ENCODE measurements around the gene ENKUR.
"Not testable (repeated sequence)": the region's sequence is repeated elsewhere in the genome, so short reads cannot be mapped to it uniquely, and the experiment has no call there.

ENKUR gene

GRCh38 chr10:25018703-25019102 is 2.7 kb upstream of the ENKUR start:
- DNase-seq, result no peak

GRCh38 chr10:25017661-25018060 is 1.7 kb upstream of the ENKUR start:
- DNase-seq, result no peak

GRCh38 chr10:25017154-25017590 is 1.2 kb upstream of the ENKUR start:
- peak; percentile 33 for DNase-seq

GRCh38 chr10:25016376-25017153 is 607 bp upstream of the ENKUR start, which contains the start of gene THNSL1:
Gene THNSL1 (plus strand): TSS chr10:25016612. CDS start chr10:25023224, 6,612 bp downstream.
- DNase-seq, result peak; percentile 97

- DNase-seq, result no peak
Measured at GRCh38 chr10:25014579-25014978, 1.4 kb downstream of the ENKUR start.

GRCh38 chr10:25011591-25011990 is 4.4 kb downstream of the ENKUR start:
- not testable (repeated sequence) for DNase-seq

- DNase-seq, result no peak
Measured at GRCh38 chr10:24998044-24998443, 17.9 kb downstream of the ENKUR start.

- no peak for DNase-seq
Measured at GRCh38 chr10:24995072-24995471, 20.9 kb downstream of the ENKUR start.

- no peak for DNase-seq
Measured at GRCh38 chr10:24993237-24993958, 22.6 kb downstream of the ENKUR start.

- DNase-seq, result no peak
Measured at GRCh38 chr10:24992512-24993133, 23.3 kb downstream of the ENKUR start.

GRCh38 chr10:24991298-24991697 is 24.7 kb downstream of the ENKUR start:
- no peak for DNase-seq

- no peak for DNase-seq
Measured at GRCh38 chr10:24989867-24990266, 26.1 kb downstream of the ENKUR start.

GRCh38 chr10:24988831-24989640 is 26.9 kb downstream of the ENKUR start:
- DNase-seq, result no peak

GRCh38 chr10:24984906-24985305 is 31.1 kb downstream of the ENKUR start:
- DNase-seq, result no peak

GRCh38 chr10:24983946-24984345 is 32.0 kb downstream of the ENKUR start:
- no peak for DNase-seq

- DNase-seq, result no peak
Measured at GRCh38 chr10:24983130-24983529, 32.8 kb downstream of the ENKUR start.

GRCh38 chr10:24982319-24983112 is 33.4 kb downstream of the ENKUR start:
- no peak for DNase-seq

- DNase-seq, result no peak
Measured at GRCh38 chr10:24981161-24981710, 34.7 kb downstream of the ENKUR start.

- DNase-seq, result no peak
Measured at GRCh38 chr10:24979685-24980084, 36.3 kb downstream of the ENKUR start.

- no peak for DNase-seq
Measured at GRCh38 chr10:24974976-24975375, 41.0 kb downstream of the ENKUR start.

- no peak for DNase-seq
Measured at GRCh38 chr10:24973163-24973562, 42.8 kb downstream of the ENKUR start.

- no peak for DNase-seq
Measured at GRCh38 chr10:24971374-24971773, 44.6 kb downstream of the ENKUR start.

Data from NCI-H1092 (cell line).